Measurements from ENCODE around the gene COMP. TPM values are rescaled to one million over a fixed set of nuclear protein-coding genes. Genes with fewer than 3 reads are reported as not detected.

Gene COMP
- total RNA-seq, 1 experiment from 2014 or later = 0.04 TPM

- Histone ChIP-seq H2AFZ (ENCODE audit: low read length) (no peak overlapping the region), H4K20me1 (ENCODE audit: low read length) (no peaks in the 10 kb centered on the region), H3K9me3 (ENCODE audit: low read length) (no peaks in the 10 kb centered on the region), H3K27me3 (ENCODE audit: low read length) (no peaks in the 10 kb centered on the region), H3K4me2 (ENCODE audit: low read length) (peak overlapping the region; percentile 51), H3F3A (ENCODE audit: low read length, unreplicated experiment) (no peaks in the 10 kb centered on the region), H3K4me3 (ENCODE audit: low read length) (no peak overlapping the region), H3K79me2 (ENCODE audit: low read length) (no peaks in the 10 kb centered on the region), H3K4me1 (ENCODE audit: insufficient read depth, low read length) (peaks cover 15% of the 10 kb centered on the region), H3K27ac (ENCODE audit: low read length) (no peak overlapping the region), H3K9ac (ENCODE audit: low read length) (no peak overlapping the region), H3K36me3 (ENCODE audit: low read depth, low read length) (no peaks in the 10 kb centered on the region), H3K9me2 (replicated peaks; ENCODE audit: low read length) (no peaks in the 10 kb centered on the region)
- intact Hi-C loops (cut with micrococcal nuclease) = loop anchor here (10.0 kb wide), 1 partner anchor 171 kb away; the partner anchor contains the start of gene CRLF1
- peak; percentile 60 for ATAC-seq
- ChIA-PET POLR2A (ENCODE audit: unreplicated experiment) (no interaction called here), CTCF (no interaction called here)
- DNase-seq = peak; percentile 58
- BruUV-seq (replicated peaks) = no TSS peak
- TF ChIP-seq, protein P1, sequence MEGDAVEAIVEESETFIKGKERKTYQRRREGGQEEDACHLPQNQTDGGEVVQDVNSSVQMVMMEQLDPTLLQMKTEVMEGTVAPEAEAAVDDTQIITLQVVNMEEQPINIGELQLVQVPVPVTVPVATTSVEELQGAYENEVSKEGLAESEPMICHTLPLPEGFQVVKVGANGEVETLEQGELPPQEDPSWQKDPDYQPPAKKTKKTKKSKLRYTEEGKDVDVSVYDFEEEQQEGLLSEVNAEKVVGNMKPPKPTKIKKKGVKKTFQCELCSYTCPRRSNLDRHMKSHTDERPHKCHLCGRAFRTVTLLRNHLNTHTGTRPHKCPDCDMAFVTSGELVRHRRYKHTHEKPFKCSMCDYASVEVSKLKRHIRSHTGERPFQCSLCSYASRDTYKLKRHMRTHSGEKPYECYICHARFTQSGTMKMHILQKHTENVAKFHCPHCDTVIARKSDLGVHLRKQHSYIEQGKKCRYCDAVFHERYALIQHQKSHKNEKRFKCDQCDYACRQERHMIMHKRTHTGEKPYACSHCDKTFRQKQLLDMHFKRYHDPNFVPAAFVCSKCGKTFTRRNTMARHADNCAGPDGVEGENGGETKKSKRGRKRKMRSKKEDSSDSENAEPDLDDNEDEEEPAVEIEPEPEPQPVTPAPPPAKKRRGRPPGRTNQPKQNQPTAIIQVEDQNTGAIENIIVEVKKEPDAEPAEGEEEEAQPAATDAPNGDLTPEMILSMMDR (conservative IDR thresholded peaks at IDR 0.05; ENCODE audit: low read depth, low read length) = no peak
- TF ChIP-seq EZH2 (IDR thresholded peaks at IDR 0.05; ENCODE audit: low read length, unreplicated experiment) = no peak
- TF ChIP-seq EZH2phosphoT487 (IDR thresholded peaks at IDR 0.05; ENCODE audit: borderline replicate concordance, low read length) = no peak
Measured at GRCh38 chr19:18775586-18776287, 15.4 kb downstream of the COMP start.

DNA sequence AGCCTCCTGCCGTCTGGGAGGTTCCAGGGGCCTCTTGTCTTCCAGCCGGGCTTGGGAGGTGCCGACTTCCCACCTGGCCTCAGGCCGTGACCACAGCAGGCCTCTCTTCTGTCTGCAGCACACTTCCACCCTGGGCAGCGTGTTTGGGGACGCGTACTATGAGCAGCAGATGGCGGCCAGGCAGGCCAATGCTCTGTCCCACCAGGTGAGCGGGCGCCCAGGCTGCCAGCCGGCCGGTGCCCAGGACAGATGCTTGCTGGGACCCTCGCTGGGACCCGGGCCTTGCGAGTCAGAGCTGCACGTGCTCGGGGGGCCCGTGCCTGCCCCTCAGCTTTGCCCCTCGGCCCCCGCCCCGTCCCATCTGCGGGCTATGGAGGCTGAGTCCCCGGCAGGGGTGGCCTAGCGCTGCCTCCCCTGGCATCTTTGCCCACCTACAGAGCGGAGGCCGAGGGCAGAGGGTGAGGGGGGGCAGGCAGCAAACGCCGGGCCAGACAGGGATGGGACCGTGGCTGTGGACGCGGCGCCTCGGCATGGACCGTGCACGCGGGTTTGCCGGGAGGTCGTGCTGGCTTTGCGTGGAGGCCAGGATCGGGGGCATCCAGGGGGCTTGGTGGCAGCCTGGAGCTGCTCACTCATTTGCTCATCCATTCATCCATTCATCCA, 16.2 kb downstream of the COMP start:
- ChIA-PET POLR2A (ENCODE audit: unreplicated experiment) (no interaction called here), CTCF (no interaction called here)
- no TSS peak for BruUV-seq (replicated peaks)
- Histone ChIP-seq H3K27ac (ENCODE audit: low read length) (no peak overlapping the region), H3K36me3 (ENCODE audit: low read depth, low read length) (no peaks in the 10 kb centered on the region), H4K20me1 (ENCODE audit: low read length) (no peaks in the 10 kb centered on the region), H3K4me3 (ENCODE audit: low read length) (no peak overlapping the region), H3K9me2 (replicated peaks; ENCODE audit: low read length) (no peaks in the 10 kb centered on the region), H3K4me1 (ENCODE audit: insufficient read depth, low read length) (peaks cover 15% of the 10 kb centered on the region), H3K27me3 (ENCODE audit: low read length) (no peaks in the 10 kb centered on the region), H3K4me2 (ENCODE audit: low read length) (no peak overlapping the region), H3K9me3 (ENCODE audit: low read length) (no peaks in the 10 kb centered on the region), H3K79me2 (ENCODE audit: low read length) (no peaks in the 10 kb centered on the region), H2AFZ (ENCODE audit: low read length) (no peak overlapping the region), H3F3A (ENCODE audit: low read length, unreplicated experiment) (no peaks in the 10 kb centered on the region), H3K9ac (ENCODE audit: low read length) (no peak overlapping the region)
- no peak for TF ChIP-seq EZH2phosphoT487 (IDR thresholded peaks at IDR 0.05; ENCODE audit: borderline replicate concordance, low read length)
- TF ChIP-seq, protein P1 (conservative IDR thresholded peaks at IDR 0.05; ENCODE audit: low read depth, low read length) = no peak
- TF ChIP-seq EZH2 (IDR thresholded peaks at IDR 0.05; ENCODE audit: low read length, unreplicated experiment) = no peak
- no peak for DNase-seq
- intact Hi-C loops (cut with micrococcal nuclease) = loop anchor here (10.0 kb wide), 1 partner anchor 170 kb away; the partner anchor contains the start of gene CRLF1
- no peak for ATAC-seq

DNA sequence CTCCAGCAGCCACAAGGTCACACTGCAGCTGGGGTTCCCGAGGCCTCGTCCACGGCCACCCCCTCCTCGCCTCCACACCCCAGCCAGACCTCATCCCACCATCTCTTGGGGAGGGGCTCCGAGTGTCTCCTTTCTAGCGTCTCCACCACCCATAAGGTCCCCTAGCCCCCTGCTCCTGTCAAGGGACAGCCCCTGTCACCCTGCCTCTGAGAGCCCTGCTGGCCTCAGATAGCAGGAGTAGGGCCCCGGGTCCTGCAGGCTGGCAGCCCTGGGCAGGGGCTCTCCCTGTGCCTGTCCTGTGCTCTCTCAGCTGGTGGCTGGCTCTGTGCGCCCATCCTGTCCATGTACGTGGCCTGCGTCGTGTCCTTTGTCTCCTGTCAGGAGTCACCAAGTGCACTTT, 17.0 kb downstream of the COMP start:
- Histone ChIP-seq H3K9me2 (replicated peaks; ENCODE audit: low read length) (no peaks in the 10 kb centered on the region), H3K9ac (ENCODE audit: low read length) (no peak overlapping the region), H4K20me1 (ENCODE audit: low read length) (no peaks in the 10 kb centered on the region), H3K79me2 (ENCODE audit: low read length) (no peaks in the 10 kb centered on the region), H3K27ac (ENCODE audit: low read length) (no peak overlapping the region), H3K9me3 (ENCODE audit: low read length) (no peaks in the 10 kb centered on the region), H3K36me3 (ENCODE audit: low read depth, low read length) (no peaks in the 10 kb centered on the region), H3K4me3 (ENCODE audit: low read length) (no peak overlapping the region), H3K27me3 (ENCODE audit: low read length) (no peaks in the 10 kb centered on the region), H3F3A (ENCODE audit: low read length, unreplicated experiment) (no peaks in the 10 kb centered on the region), H2AFZ (ENCODE audit: low read length) (no peak overlapping the region), H3K4me1 (ENCODE audit: insufficient read depth, low read length) (peaks cover 15% of the 10 kb centered on the region), H3K4me2 (ENCODE audit: low read length) (no peak overlapping the region)
- DNase-seq (no peak), ATAC-seq (no peak)
- intact Hi-C loops (cut with micrococcal nuclease) = loop anchor here (10.0 kb wide), 1 partner anchor 169 kb away; the partner anchor contains the start of gene CRLF1
- TF ChIP-seq EZH2phosphoT487 (IDR thresholded peaks at IDR 0.05; ENCODE audit: borderline replicate concordance, low read length) (no peak), EZH2 (IDR thresholded peaks at IDR 0.05; ENCODE audit: low read length, unreplicated experiment) (no peak)
- TF ChIP-seq, protein P1 (conservative IDR thresholded peaks at IDR 0.05; ENCODE audit: low read depth, low read length) = no peak
- no TSS peak for BruUV-seq (replicated peaks)
- ChIA-PET POLR2A (ENCODE audit: unreplicated experiment) (no interaction called here), CTCF (no interaction called here)
